Esophagus muscularis mucosa (tissue), 4 donors: ENCODE data around the gene SLC9A1.

Experiments
- CTCF ChIP-seq, 3 experiments: fragments of 200-600 bp in 2 of 3; fragments of 450-650 bp in 1 of 3; sonication (generic) in 2 of 3; IDR thresholded peaks; one replicate each; pipeline ENCODE4 v1.5.1; 2017 to 2019; ENCODE audit warnings: antibody characterized with exemption in 3 of 3, mild to moderate bottlenecking in 2 of 3, moderate library complexity in 1 of 3
- EP300 ChIP-seq: sonication (generic); formaldehyde crosslinking; IDR thresholded peaks from one replicate; pipeline ENCODE4 v1.6.1; 2017; ENCODE audit warnings: antibody characterized with exemption
- POLR2A ChIP-seq: fragments of 450-650 bp; IDR thresholded peaks from one replicate; pipeline ENCODE4 v1.6.1; 2017; ENCODE audit warnings: antibody characterized with exemption, moderate library complexity, mild to moderate bottlenecking, low read depth
- POLR2AphosphoS5 ChIP-seq, 2 donors: sonication (generic); formaldehyde crosslinking; IDR thresholded peaks; one replicate each; pipeline ENCODE4 v1.6.1; 2017; ENCODE audit warnings: antibody characterized with exemption in 2 of 2

- TF ChIP-seq CTCF (IDR thresholded peaks at IDR 0.05) = no peak
- no peak for TF ChIP-seq POLR2A
- TF ChIP-seq EP300 = no peak
- TF ChIP-seq POLR2AphosphoS5 (IDR thresholded peaks at IDR 0.05) = no peak
These were observed 38.7 kb downstream of the SLC9A1 start for GRCh38 chr1:27116232-27116631.
